ENCODE measurements around the gene SLC19A1. TPM values are rescaled to one million over a fixed set of nuclear protein-coding genes. Genes with fewer than 3 reads are reported as not detected.

The SLC19A1 gene
- polyA plus RNA-seq, 4 donors: 12.6 to 20.8 (median 15.0) TPM

GRCh38 chr21:45481977-45482898, 60.0 kb downstream of the SLC19A1 start:
- Histone ChIP-seq H3K4me3 (ENCODE audit: low read depth in 1 of 3, low read length in 3 of 3) (no peak overlapping the region), H3K27ac (ENCODE audit: low read depth in 1 of 3, low read length in 2 of 3) (peak overlapping the region in 2 of 3 donors; percentile 27 to 82), H3K27me3 (ENCODE audit: control insufficient read depth in 3 of 3, insufficient read depth in 3 of 3, low read length in 3 of 3) (no peaks in the 10 kb centered on the region), H3K9me3 (ENCODE audit: control insufficient read depth in 2 of 2, insufficient read depth in 1 of 2, low read depth in 1 of 2, low read length in 1 of 2) (no peaks in the 10 kb centered on the region), H3K36me3 (ENCODE audit: control insufficient read depth in 3 of 3, insufficient read depth in 2 of 3, low read depth in 1 of 3, low read length in 3 of 3) (peaks cover 0 to 7% (median 0%) of the 10 kb centered on the region in 3 donors), H3K4me1 (ENCODE audit: control insufficient read depth in 3 of 3, insufficient read depth in 2 of 3, low read depth in 1 of 3, low read length in 2 of 3) (peaks cover 0 to 11% (median 0%) of the 10 kb centered on the region in 3 donors)
- DNase-seq (no peak), FAIRE-seq (no peak)
- WGBS, 3 donors: 90 to 92% (median 90%) methylated on average over 33 of the region's 33 CpGs

- Histone ChIP-seq H3K27me3 (ENCODE audit: control insufficient read depth in 3 of 3, insufficient read depth in 3 of 3, low read length in 3 of 3) (no peaks in the 10 kb centered on the region), H3K9me3 (ENCODE audit: control insufficient read depth in 2 of 2, insufficient read depth in 1 of 2, low read depth in 1 of 2, low read length in 1 of 2) (no peaks in the 10 kb centered on the region), H3K27ac (ENCODE audit: low read depth in 1 of 3, low read length in 2 of 3) (no peak overlapping the region), H3K4me1 (ENCODE audit: control insufficient read depth in 3 of 3, insufficient read depth in 2 of 3, low read depth in 1 of 3, low read length in 2 of 3) (peaks cover 0 to 11% (median 0%) of the 10 kb centered on the region in 3 donors), H3K4me3 (ENCODE audit: low read depth in 1 of 3, low read length in 3 of 3) (no peak overlapping the region), H3K36me3 (ENCODE audit: control insufficient read depth in 3 of 3, insufficient read depth in 2 of 3, low read depth in 1 of 3, low read length in 3 of 3) (peaks cover 0 to 7% (median 0%) of the 10 kb centered on the region in 3 donors)
- WGBS, 3 donors: 88 to 94% (median 89%) methylated on average over 16 of the region's 16 CpGs
- no peak for FAIRE-seq
- no peak for DNase-seq
Observed at GRCh38 chr21:45481566-45481965, 60.7 kb downstream of the SLC19A1 start.

GRCh38 chr21:45480701-45481500, 61.3 kb downstream of the SLC19A1 start:
- 89 to 92% (median 91%) methylated on average over 32 to 35 of the region's 35 CpGs for WGBS, 3 donors
- Histone ChIP-seq H3K27ac (ENCODE audit: low read depth in 1 of 3, low read length in 2 of 3) (no peak overlapping the region), H3K27me3 (ENCODE audit: control insufficient read depth in 3 of 3, insufficient read depth in 3 of 3, low read length in 3 of 3) (no peaks in the 10 kb centered on the region), H3K36me3 (ENCODE audit: control insufficient read depth in 3 of 3, insufficient read depth in 2 of 3, low read depth in 1 of 3, low read length in 3 of 3) (peaks cover 0 to 7% (median 0%) of the 10 kb centered on the region in 3 donors), H3K9me3 (ENCODE audit: control insufficient read depth in 2 of 2, insufficient read depth in 1 of 2, low read depth in 1 of 2, low read length in 1 of 2) (no peaks in the 10 kb centered on the region), H3K4me1 (ENCODE audit: control insufficient read depth in 3 of 3, insufficient read depth in 2 of 3, low read depth in 1 of 3, low read length in 2 of 3) (peaks cover 0 to 11% (median 0%) of the 10 kb centered on the region in 3 donors), H3K4me3 (ENCODE audit: low read depth in 1 of 3, low read length in 3 of 3) (no peak overlapping the region)
- FAIRE-seq (no peak), DNase-seq (no peak)

- Histone ChIP-seq H3K27ac (ENCODE audit: low read depth in 1 of 3, low read length in 2 of 3) (no peak overlapping the region), H3K27me3 (ENCODE audit: control insufficient read depth in 3 of 3, insufficient read depth in 3 of 3, low read length in 3 of 3) (no peaks in the 10 kb centered on the region), H3K4me3 (ENCODE audit: low read depth in 1 of 3, low read length in 3 of 3) (no peak overlapping the region), H3K4me1 (ENCODE audit: control insufficient read depth in 3 of 3, insufficient read depth in 2 of 3, low read depth in 1 of 3, low read length in 2 of 3) (peaks cover 0 to 11% (median 0%) of the 10 kb centered on the region in 3 donors), H3K9me3 (ENCODE audit: control insufficient read depth in 2 of 2, insufficient read depth in 1 of 2, low read depth in 1 of 2, low read length in 1 of 2) (no peaks in the 10 kb centered on the region), H3K36me3 (ENCODE audit: control insufficient read depth in 3 of 3, insufficient read depth in 2 of 3, low read depth in 1 of 3, low read length in 3 of 3) (peaks cover 0 to 11% (median 0%) of the 10 kb centered on the region in 3 donors)
- 72 to 78% (median 74%) methylated on average over 32 to 37 of the region's 37 CpGs for WGBS, 3 donors
- DNase-seq (no peak), FAIRE-seq (no peak)
Observed at GRCh38 chr21:45479691-45480675, 62.3 kb downstream of the SLC19A1 start.

GRCh38 chr21:45478816-45479669, 63.2 kb downstream of the SLC19A1 start:
- H3K27me3 ChIP-seq (ENCODE audit: control insufficient read depth in 3 of 3, insufficient read depth in 3 of 3, low read length in 3 of 3): no peaks in the 10 kb centered on the region
- no peak for DNase-seq
- H3K4me3 ChIP-seq (ENCODE audit: low read depth in 1 of 3, low read length in 3 of 3): no peak overlapping the region
- no peak for FAIRE-seq
- 76 to 86% (median 82%) methylated on average over 30 to 31 of the region's 31 CpGs for WGBS, 3 donors
- peak overlapping the region in 1 of 3 donors; percentile 52 for H3K27ac ChIP-seq (ENCODE audit: low read depth in 1 of 3, low read length in 2 of 3)
- no peaks in the 10 kb centered on the region for H3K9me3 ChIP-seq (ENCODE audit: control insufficient read depth in 2 of 2, insufficient read depth in 1 of 2, low read depth in 1 of 2, low read length in 1 of 2)
- peaks cover 0 to 11% (median 0%) of the 10 kb centered on the region in 3 donors for H3K36me3 ChIP-seq (ENCODE audit: control insufficient read depth in 3 of 3, insufficient read depth in 2 of 3, low read depth in 1 of 3, low read length in 3 of 3)
- H3K4me1 ChIP-seq (ENCODE audit: control insufficient read depth in 3 of 3, insufficient read depth in 2 of 3, low read depth in 1 of 3, low read length in 2 of 3): peaks cover 0 to 11% (median 0%) of the 10 kb centered on the region in 3 donors

- peak overlapping the region in 1 of 3 donors; percentile 52 for H3K27ac ChIP-seq (ENCODE audit: low read depth in 1 of 3, low read length in 2 of 3)
Observed at GRCh38 chr21:45478115-45478801, 64.0 kb downstream of the SLC19A1 start.

More at GRCh38 chr21:45478115-45478801, 64.0 kb downstream of the SLC19A1 start:
- peak; percentile 57 to 77 for DNase-seq
- 8 to 30% (median 18%) methylated on average over 32 of the region's 32 CpGs for WGBS, 3 donors
- Histone ChIP-seq H3K4me1 (ENCODE audit: control insufficient read depth in 3 of 3, insufficient read depth in 2 of 3, low read depth in 1 of 3, low read length in 2 of 3) (peaks cover 0 to 11% (median 0%) of the 10 kb centered on the region in 3 donors), H3K4me3 (ENCODE audit: low read depth in 1 of 3, low read length in 3 of 3) (peak overlapping the region in 1 of 3 donors; percentile 14), H3K36me3 (ENCODE audit: control insufficient read depth in 3 of 3, insufficient read depth in 2 of 3, low read depth in 1 of 3, low read length in 3 of 3) (peaks cover 0 to 11% (median 0%) of the 10 kb centered on the region in 3 donors), H3K9me3 (ENCODE audit: control insufficient read depth in 2 of 2, insufficient read depth in 1 of 2, low read depth in 1 of 2, low read length in 1 of 2) (no peaks in the 10 kb centered on the region), H3K27me3 (ENCODE audit: control insufficient read depth in 3 of 3, insufficient read depth in 3 of 3, low read length in 3 of 3) (no peaks in the 10 kb centered on the region)
- no peak for FAIRE-seq
